Psoas muscle (tissue), 8 donors: ENCODE results near the gene IL33. TPM values are rescaled to one million over a fixed set of nuclear protein-coding genes. Genes with fewer than 3 reads are reported as not detected.

Experiments used
- ATAC-seq, 4 donors: fragments of 200-7000 bp; cut with Tn5 transposase; one replicate each; pipeline ENCODE4 v1.9.1; 2020; ENCODE audit warnings: moderate library complexity in 3 of 4, mild to moderate bottlenecking in 2 of 4
- DNase-seq, 2 donors: peaks; one replicate each; pipeline ENCODE4 v3.0.0-alpha.2; 2020
- H3K27ac ChIP-seq: fragments of 200-600 bp; one replicate; pipeline ENCODE4 v1.8.0; 2022
- H3K27me3 ChIP-seq, 3 donors: fragments of 200-600 bp in 1 of 3; one replicate each; pipeline versions ENCODE4 v1.6.1 to v1.8.0; 2013 to 2022; ENCODE audit warnings: low read length in 2 of 3, mild to moderate bottlenecking in 2 of 3, moderate library complexity in 1 of 3; ENCODE audit not compliant: insufficient read depth in 3 of 3
- H3K36me3 ChIP-seq, 2 donors: fragments of 200-600 bp in 1 of 2; one replicate each; pipeline versions ENCODE4 v1.6.1 to v1.8.0; 2013 to 2022; ENCODE audit warnings: low read depth in 1 of 2, mild to moderate bottlenecking in 1 of 2, moderate library complexity in 1 of 2; ENCODE audit not compliant: insufficient read depth in 1 of 2
- H3K4me1 ChIP-seq: fragments of 200-600 bp; one replicate; pipeline ENCODE4 v1.8.0; 2022
- H3K4me3 ChIP-seq: fragments of 200-600 bp; one replicate; pipeline ENCODE4 v1.8.0; 2022; ENCODE audit warnings: mild to moderate bottlenecking
- H3K9me3 ChIP-seq: fragments of 200-600 bp; one replicate; pipeline ENCODE4 v1.8.0; 2022
- CTCF ChIP-seq: fragments of 200-600 bp; IDR thresholded peaks from one replicate; pipeline ENCODE4 v1.8.0; 2022; ENCODE audit warnings: antibody characterized with exemption
- WGBS, 3 donors: extraction: QIAGEN DNeasy Blood & Tissue Kit; methylation state at CpG; one replicate each; pipeline versions ENCODE4 v1.1.6 to v1.1.7; 2013; 5-methylcytosine and 5-hydroxymethylcytosine counted together
- intact Hi-C, 2 donors: fragments of 100-400 bp; cut with DNase I; formaldehyde crosslinking; loops; one replicate each; pipeline versions ENCODE4 v1.11.0 to v1.14.2; 2022
- polyA plus RNA-seq, 3 donors: library from polyadenylated mRNA; stranded (reverse); fragments of 200-250 nt; gene quantifications; one replicate each; pipeline ENCODE4 v1.2.3, GENCODE V29; 2013
- total RNA-seq, 4 donors: library from RNA; stranded (reverse); fragmentation: NEBNext Ultra II Directional in 2 of 4; extraction: Animal tissue kit (Norgen Biotek cat#: 25700) in 2 of 4; gene quantifications; one replicate each; pipeline versions ENCODE4 v1.2.1 to v1.2.4, GENCODE V29; 2021 to 2023
- donor health status: healthy with polysubstance abuse.
- donor health status: DM: no; HTN: no; CAD: no; lungs with moderate emphysema.
- donor health status: Bipolar disorder and iron deficiency.
- donor health status: healthy.
- donor health status: DM: yes; HTN: yes; CAD: no.
- donor health status: DM: no; HTN: no; CAD: no.
- donor health status: DM: no; HTN: no; CAD: no.
- donor health status: DM: yes; HTN: yes; CAD: no.

IL33 gene
- total and polyA plus RNA-seq, 7 donors: 2.0 to 11.5 (median 4.0) TPM

- TF ChIP-seq CTCF: no peak
- no peaks in the 10 kb centered on the region for H3K36me3 ChIP-seq
- H3K27me3 ChIP-seq: no peaks in the 10 kb centered on the region
- DNase-seq (no peak), ATAC-seq (no peak)
- intact Hi-C loops: loop anchor here in 1 of 2 donors (10.0 kb wide), 1 partner anchor 418 kb away; no protein-coding TSS in a partner anchor
- no peaks in the 10 kb centered on the region for H3K4me1 ChIP-seq
- H3K4me3 ChIP-seq: no peak overlapping the region
- no peak overlapping the region for H3K27ac ChIP-seq
- no peaks in the 10 kb centered on the region for H3K9me3 ChIP-seq
These were observed 86.8 kb downstream of the IL33 start for GRCh38 chr9:6302417-6302816.

- no peak for TF ChIP-seq CTCF
- Histone ChIP-seq H3K4me3 (no peak overlapping the region), H3K4me1 (no peaks in the 10 kb centered on the region), H3K36me3 (no peaks in the 10 kb centered on the region), H3K27me3 (no peaks in the 10 kb centered on the region), H3K27ac (no peak overlapping the region), H3K9me3 (no peaks in the 10 kb centered on the region)
- DNase-seq (no peak), ATAC-seq (no peak)
- intact Hi-C loops: loop anchor here in 1 of 2 donors (10.0 kb wide), 1 partner anchor 419 kb away; no protein-coding TSS in a partner anchor
These were observed 88.6 kb downstream of the IL33 start for GRCh38 chr9:6304232-6304631.

GRCh38 chr9:6305954-6306563 is 90.5 kb downstream of the IL33 start:
- ATAC-seq: peak in 1 of 4 donors; percentile 67
- Histone ChIP-seq H3K4me1 (no peaks in the 10 kb centered on the region), H3K4me3 (no peak overlapping the region), H3K27me3 (peaks cover 0 to 4% (median 0%) of the 10 kb centered on the region in 3 donors), H3K9me3 (no peaks in the 10 kb centered on the region), H3K36me3 (no peaks in the 10 kb centered on the region), H3K27ac (no peak overlapping the region)
- TF ChIP-seq CTCF: peak; percentile 52
- WGBS, 3 donors: 87 to 92% (median 88%) methylated on average over 2 of the region's 2 CpGs
- intact Hi-C loops: loop anchor here (2.0 to 10.0 kb wide), 5 partner anchors 109 to 424 kb away; no protein-coding TSS in a partner anchor
- DNase-seq: no peak

Other genes starting within 250 kb of the IL33 start
- 10 to 100 TPM; 16.3 to 24.2 (median 20.0) TPM for gene RANBP6, start 200.2 kb upstream of the IL33 start, total RNA-seq
- gene RANBP6, start 200.2 kb upstream of the IL33 start, polyA plus RNA-seq: 10 to 100 TPM in 2 of 3 donors, 1 to 10 TPM in 1; 6.5 to 16.4 (median 12.2) TPM
- not detected for gene TPD52L3, start 112.6 kb downstream of the IL33 start, total RNA-seq
- not detected for gene TPD52L3, start 112.6 kb downstream of the IL33 start, polyA plus RNA-seq
- 10 to 100 TPM; 12.5 to 18.2 (median 15.2) TPM for gene UHRF2, start 197.4 kb downstream of the IL33 start, total RNA-seq
- 10 to 100 TPM; 11.2 to 13.3 (median 12.7) TPM for gene UHRF2, start 197.4 kb downstream of the IL33 start, polyA plus RNA-seq